Stimulated activated naive CD8-positive, alpha-beta T cell treated with anti-CD3 and anti-CD28 coated beads, Interleukin-15, Interleukin-2, amounts not matched to agents 100 U/mL and 50 U/mL, for 24 hours (primary cell): ENCODE measurements around the gene TBX6.
A peak's percentile ranks its signal among the peaks of the same experiment; 100 is the strongest.
"Not testable (repeated sequence)": the region's sequence is repeated elsewhere in the genome, so short reads cannot be mapped to it uniquely, and the experiment has no call there.

ENCODE experiments used
- ATAC-seq: fragments of 150-1000 bp; cut with Tn5 transposase; one replicate; pipeline ENCODE4 v1.10.0; 2021
- DNase-seq: peaks from one replicate; pipeline ENCODE4 v3.0.0; 2021

The TBX6 gene

GRCh38 chr16:30065943-30066760 lies 25.6 kb downstream of the TBX6 start:
- DNase-seq (peak; percentile 54), ATAC-seq (no peak)

- peak; percentile 89 for ATAC-seq
- DNase-seq = peak; percentile 99
Measured at GRCh38 chr16:30065102-30065942, 26.4 kb downstream of the TBX6 start, which contains the start of gene ALDOA. ALDOA (plus strand) TSS chr16:30065760; CDS start chr16:30066898, 1,138 bp downstream.

- no peak for DNase-seq
- no peak for ATAC-seq
Measured at GRCh38 chr16:30064729-30065101, 27.0 kb downstream of the TBX6 start.

GRCh38 chr16:30063893-30064728 lies 27.6 kb downstream of the TBX6 start:
- ATAC-seq = peak; percentile 32
- peak; percentile 78 for DNase-seq

- ATAC-seq (no peak), DNase-seq (no peak)
Measured at GRCh38 chr16:30063278-30063892, 28.3 kb downstream of the TBX6 start.

GRCh38 chr16:30060836-30061554 lies 30.7 kb downstream of the TBX6 start:
- DNase-seq = no peak
- no peak for ATAC-seq

GRCh38 chr16:30060346-30060745 lies 31.4 kb downstream of the TBX6 start:
- no peak for DNase-seq
- ATAC-seq = no peak

- ATAC-seq (peak; percentile 74), DNase-seq (peak; percentile 76)
Measured at GRCh38 chr16:30054959-30055553, 36.7 kb downstream of the TBX6 start.

- DNase-seq = no peak
- ATAC-seq = no peak
Measured at GRCh38 chr16:30054451-30054850, 37.3 kb downstream of the TBX6 start.

- peak; percentile 33 for ATAC-seq
- DNase-seq = no peak
Measured at GRCh38 chr16:30053376-30054015, 38.2 kb downstream of the TBX6 start.

- DNase-seq (peak; percentile 97), ATAC-seq (peak; percentile 79)
Measured at GRCh38 chr16:30052671-30053372, 38.9 kb downstream of the TBX6 start.

- no peak for ATAC-seq
- DNase-seq = no peak
Measured at GRCh38 chr16:30051518-30051917, 40.2 kb downstream of the TBX6 start.

GRCh38 chr16:30049871-30050270 lies 41.9 kb downstream of the TBX6 start:
- ATAC-seq (no peak), DNase-seq (no peak)

- ATAC-seq (no peak), DNase-seq (no peak)
Measured at GRCh38 chr16:30046588-30046987, 45.1 kb downstream of the TBX6 start.

- ATAC-seq = no peak
Measured at GRCh38 chr16:30046178-30046577, 45.5 kb downstream of the TBX6 start.

GRCh38 chr16:30041841-30042240 lies 49.9 kb downstream of the TBX6 start:
- DNase-seq (no peak), ATAC-seq (no peak)

More at GRCh38 chr16:30046178-30046577, 45.5 kb downstream of the TBX6 start:
- DNase-seq = no peak

GRCh38 chr16:30040690-30041089 lies 51.0 kb downstream of the TBX6 start:
- ATAC-seq, DNase-seq: not testable (repeated sequence)

GRCh38 chr16:30040221-30040620 lies 51.5 kb downstream of the TBX6 start:
- DNase-seq = no peak

More at GRCh38 chr16:30040221-30040620, 51.5 kb downstream of the TBX6 start:
- ATAC-seq = no peak
